Esophagus (tissue), 2 donors: ENCODE data around the gene CFB. TPM values are rescaled to one million over a fixed set of nuclear protein-coding genes. Genes with fewer than 3 reads are reported as not detected.
"Not testable (repeated sequence)": the region's sequence is repeated elsewhere in the genome, so short reads cannot be mapped to it uniquely, and the experiment has no call there.

Experiments
- H3K27ac ChIP-seq, 2 donors: one replicate each; pipeline ENCODE4 v1.5.1; 2013; ENCODE audit warnings: low read depth in 2 of 2, mild to moderate bottlenecking in 2 of 2, inconsistent platforms in 1 of 2, low read length in 1 of 2, moderate library complexity in 1 of 2
- H3K27me3 ChIP-seq, 2 donors: one replicate each; pipeline ENCODE4 v1.6.1; 2013; ENCODE audit warnings: low read length in 2 of 2, control low read depth in 1 of 2, mild to moderate bottlenecking in 1 of 2; ENCODE audit not compliant: insufficient read depth in 2 of 2, control insufficient read depth in 1 of 2
- H3K36me3 ChIP-seq, 2 donors: one replicate each; pipeline ENCODE4 v1.6.1; 2013; ENCODE audit warnings: low read length in 1 of 2; ENCODE audit not compliant: control insufficient read depth in 2 of 2, insufficient read depth in 2 of 2
- H3K4me1 ChIP-seq, 2 donors: one replicate each; pipeline ENCODE4 v1.6.1; 2013; ENCODE audit warnings: low read length in 1 of 2; ENCODE audit not compliant: control insufficient read depth in 2 of 2, insufficient read depth in 2 of 2
- H3K4me3 ChIP-seq, 2 donors: one replicate each; pipeline ENCODE4 v1.5.1; 2013; ENCODE audit warnings: low read length in 2 of 2, mild to moderate bottlenecking in 2 of 2, low read depth in 1 of 2, moderate library complexity in 1 of 2
- H3K9me3 ChIP-seq, 2 donors: one replicate each; pipeline ENCODE4 v1.6.1; 2013; ENCODE audit warnings: mild to moderate bottlenecking in 2 of 2, low read depth in 1 of 2, low read length in 1 of 2, moderate library complexity in 1 of 2; ENCODE audit not compliant: control insufficient read depth in 2 of 2, insufficient read depth in 1 of 2
- WGBS, 2 donors: extraction: QIAGEN DNeasy Blood & Tissue Kit; methylation state at CpG; one replicate each; pipeline ENCODE4 v1.1.7; 2013; 5-methylcytosine and 5-hydroxymethylcytosine counted together
- polyA plus RNA-seq, 2 donors: library from polyadenylated mRNA; stranded (reverse); fragments of 200-250 nt; gene quantifications; one replicate each; pipeline ENCODE4 v1.2.3, GENCODE V29; 2013
- donor health status: healthy with polysubstance abuse.
- donor health status: Bipolar disorder and iron deficiency.

CFB gene
- polyA plus RNA-seq, 2 donors: 15.9 to 19.6 TPM

GRCh38 chr6:31927863-31928671 is 17.8 kb upstream of the CFB start:
- no peaks in the 10 kb centered on the region for H3K4me1 ChIP-seq
- H3K27me3 ChIP-seq: no peaks in the 10 kb centered on the region
- no peaks in the 10 kb centered on the region for H3K36me3 ChIP-seq
- 74 to 80% methylated on average over 11 of the region's 11 CpGs for WGBS, 2 donors
- no peaks in the 10 kb centered on the region for H3K9me3 ChIP-seq
- H3K27ac ChIP-seq: no peak overlapping the region
- H3K4me3 ChIP-seq: no peak overlapping the region

DNA sequence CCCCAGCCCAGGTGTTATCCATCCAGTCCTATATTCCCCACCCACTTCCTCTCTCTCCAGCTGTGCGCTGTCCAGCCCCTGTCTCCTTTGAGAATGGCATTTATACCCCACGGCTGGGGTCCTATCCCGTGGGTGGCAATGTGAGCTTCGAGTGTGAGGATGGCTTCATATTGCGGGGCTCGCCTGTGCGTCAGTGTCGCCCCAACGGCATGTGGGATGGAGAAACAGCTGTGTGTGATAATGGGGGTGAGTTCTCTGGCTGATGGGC is 17.3 kb upstream of the CFB start:
- 74 to 80% methylated on average over 9 of the region's 9 CpGs for WGBS, 2 donors

DNA sequence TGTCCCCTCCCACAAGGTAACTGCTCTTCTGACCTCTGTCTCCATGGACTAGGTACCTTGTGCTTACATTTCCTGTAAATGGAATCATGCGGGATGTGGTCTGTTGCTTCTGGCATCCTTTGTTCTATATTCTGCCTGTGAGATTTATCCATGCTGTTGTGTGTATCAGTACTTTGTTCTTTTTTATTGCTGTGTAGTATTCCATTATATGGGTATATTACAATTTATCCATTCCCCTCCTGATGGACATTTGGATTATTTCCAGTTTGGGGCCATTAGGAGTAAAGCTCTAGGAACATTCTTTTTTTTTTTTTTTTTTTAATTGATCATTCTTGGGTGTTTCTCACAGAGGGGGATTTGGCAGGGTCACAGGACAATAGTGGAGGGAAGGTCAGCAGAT is 14.9 kb upstream of the CFB start:
- Histone ChIP-seq H3K27ac (no peak overlapping the region), H3K4me1 (peaks cover 0 to 1% of the 10 kb centered on the region in 2 donors), H3K4me3 (no peak overlapping the region), H3K27me3 (no peaks in the 10 kb centered on the region), H3K9me3 (no peaks in the 10 kb centered on the region), H3K36me3 (no peaks in the 10 kb centered on the region)
- WGBS, 2 donors: 88 to 100% methylated on average over 1 of the region's 1 CpG

More for the DNA sequence above, 17.3 kb upstream of the CFB start:
- H3K27ac ChIP-seq: no peak overlapping the region
- no peaks in the 10 kb centered on the region for H3K4me1 ChIP-seq
- H3K9me3 ChIP-seq: no peaks in the 10 kb centered on the region
- H3K27me3 ChIP-seq: no peaks in the 10 kb centered on the region
- no peak overlapping the region for H3K4me3 ChIP-seq
- no peaks in the 10 kb centered on the region for H3K36me3 ChIP-seq

- not testable (repeated sequence) for H3K9me3 ChIP-seq, H3K4me3 ChIP-seq, H3K36me3 ChIP-seq, H3K27me3 ChIP-seq, H3K4me1 ChIP-seq, H3K27ac ChIP-seq
- 91 to 93% methylated on average over 15 to 32 of the region's 32 CpGs for WGBS, 2 donors
Observed at GRCh38 chr6:31932137-31932536, 13.8 kb upstream of the CFB start.

GRCh38 chr6:31933537-31933936 is 12.4 kb upstream of the CFB start:
- no peaks in the 10 kb centered on the region for H3K36me3 ChIP-seq
- no peak overlapping the region for H3K4me3 ChIP-seq
- peaks cover 0 to 1% of the 10 kb centered on the region in 2 donors for H3K4me1 ChIP-seq
- H3K27me3 ChIP-seq: no peaks in the 10 kb centered on the region
- no peaks in the 10 kb centered on the region for H3K9me3 ChIP-seq
- 89 to 90% methylated on average over 19 of the region's 19 CpGs for WGBS, 2 donors
- no peak overlapping the region for H3K27ac ChIP-seq

GRCh38 chr6:31935021-31935420 is 10.9 kb upstream of the CFB start:
- no peaks in the 10 kb centered on the region for H3K9me3 ChIP-seq
- no peak overlapping the region for H3K27ac ChIP-seq
- no peak overlapping the region for H3K4me3 ChIP-seq
- H3K27me3 ChIP-seq: no peaks in the 10 kb centered on the region
- no peaks in the 10 kb centered on the region for H3K36me3 ChIP-seq
- 85 to 87% methylated on average over 3 of the region's 3 CpGs for WGBS, 2 donors
- peaks cover 0 to 1% of the 10 kb centered on the region in 2 donors for H3K4me1 ChIP-seq

DNA sequence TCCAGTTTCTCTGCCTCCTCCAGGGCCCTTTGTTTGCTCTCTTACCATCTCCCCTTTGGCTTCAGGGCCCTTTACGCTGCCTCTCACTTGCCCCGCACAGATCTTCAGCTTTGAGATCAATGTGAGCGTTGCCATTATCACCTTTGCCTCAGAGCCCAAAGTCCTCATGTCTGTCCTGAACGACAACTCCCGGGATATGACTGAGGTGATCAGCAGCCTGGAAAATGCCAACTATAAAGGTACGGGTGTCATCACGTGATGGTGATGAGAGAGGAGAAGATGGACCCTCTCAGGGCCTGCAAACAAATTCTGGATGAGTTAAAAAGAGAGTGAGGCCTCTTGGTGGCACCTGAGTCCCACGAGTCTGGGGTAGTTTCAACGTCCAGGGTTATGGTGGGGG is 10.1 kb upstream of the CFB start:
- Histone ChIP-seq H3K4me3 (no peak overlapping the region), H3K27ac (no peak overlapping the region), H3K4me1 (peaks cover 0 to 1% of the 10 kb centered on the region in 2 donors), H3K9me3 (no peaks in the 10 kb centered on the region), H3K27me3 (no peaks in the 10 kb centered on the region), H3K36me3 (no peaks in the 10 kb centered on the region)
- WGBS, 2 donors: 81 to 85% methylated on average over 9 of the region's 9 CpGs

GRCh38 chr6:31940256-31940664 is 5.6 kb upstream of the CFB start:
- 14 to 17% methylated on average over 6 of the region's 6 CpGs for WGBS, 2 donors

GRCh38 chr6:31943742-31944141 is 2.2 kb upstream of the CFB start:
- no peaks in the 10 kb centered on the region for H3K27me3 ChIP-seq
- no peaks in the 10 kb centered on the region for H3K36me3 ChIP-seq
- peaks cover 0 to 20% of the 10 kb centered on the region in 2 donors for H3K4me1 ChIP-seq
- H3K4me3 ChIP-seq: no peak overlapping the region
- 84 to 88% methylated on average over 3 of the region's 3 CpGs for WGBS, 2 donors
- no peaks in the 10 kb centered on the region for H3K9me3 ChIP-seq
- no peak overlapping the region for H3K27ac ChIP-seq

More at GRCh38 chr6:31940256-31940664, 5.6 kb upstream of the CFB start:
- no peaks in the 10 kb centered on the region for H3K36me3 ChIP-seq
- no peaks in the 10 kb centered on the region for H3K9me3 ChIP-seq
- H3K4me3 ChIP-seq: no peak overlapping the region
- H3K4me1 ChIP-seq: peaks cover 0 to 7% of the 10 kb centered on the region in 2 donors
- H3K27me3 ChIP-seq: no peaks in the 10 kb centered on the region
- no peak overlapping the region for H3K27ac ChIP-seq

DNA sequence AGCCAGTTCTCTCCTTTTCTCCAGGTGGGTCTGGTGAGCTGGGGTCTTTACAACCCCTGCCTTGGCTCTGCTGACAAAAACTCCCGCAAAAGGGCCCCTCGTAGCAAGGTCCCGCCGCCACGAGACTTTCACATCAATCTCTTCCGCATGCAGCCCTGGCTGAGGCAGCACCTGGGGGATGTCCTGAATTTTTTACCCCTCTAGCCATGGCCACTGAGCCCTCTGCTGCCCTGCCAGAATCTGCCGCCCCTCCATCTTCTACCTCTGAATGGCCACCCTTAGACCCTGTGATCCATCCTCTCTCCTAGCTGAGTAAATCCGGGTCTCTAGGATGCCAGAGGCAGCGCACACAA is 765 bp upstream of the CFB start:
- 38 to 40% methylated on average over 9 of the region's 9 CpGs for WGBS, 2 donors
- H3K4me3 ChIP-seq: peak overlapping the region in 1 of 2 donors; percentile 10
- peak overlapping the region; percentile 84 to 94 for H3K27ac ChIP-seq
- no peaks in the 10 kb centered on the region for H3K36me3 ChIP-seq
- peaks cover 0 to 20% of the 10 kb centered on the region in 2 donors for H3K4me1 ChIP-seq
- no peaks in the 10 kb centered on the region for H3K27me3 ChIP-seq
- H3K9me3 ChIP-seq: no peaks in the 10 kb centered on the region
